ENCODE data around the gene MYL3. TPM values are rescaled to one million over a fixed set of nuclear protein-coding genes. Genes with fewer than 3 reads are reported as not detected.

The MYL3 gene
- total RNA-seq, 8 experiments from 2014 or later, result 0.38 to 2.4 TPM; not detected in 6

DNA sequence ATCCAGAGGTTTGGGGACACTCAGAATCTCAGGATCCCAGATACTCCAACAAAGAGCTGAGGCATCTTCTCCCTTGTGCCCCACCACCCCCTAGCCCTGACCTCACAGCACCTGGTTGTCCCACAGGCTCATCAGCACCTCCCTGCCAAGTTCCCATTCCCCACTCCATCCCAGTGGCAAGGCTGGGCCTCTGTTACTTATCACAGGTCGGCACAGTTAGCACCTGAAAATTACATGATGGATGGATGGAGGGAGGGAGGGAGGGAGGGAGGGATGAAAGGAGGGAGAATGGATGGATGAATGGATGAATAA lies 12.8 kb downstream of the MYL3 start:
- Histone ChIP-seq H3K4me1 (replicated peaks in 1 of 2) (peaks cover 8 to 9% of the 10 kb centered on the region in 2 donors), H3K27ac (no peak overlapping the region), H3K4me3 (no peak overlapping the region)
- no peak for ATAC-seq (replicated peaks in 6 of 8)
- WGBS, 10 experiments, result no CpG with 5 or more reads among the region's 1 CpG
- in situ Hi-C loops (cut with MboI; ENCODE audit: low pct_unique_long_range_greater_than_20kb in 2 of 9, low sequenced_read_pairs in 9 of 9, unreplicated experiment in 9 of 9), result no loop called here

DNA sequence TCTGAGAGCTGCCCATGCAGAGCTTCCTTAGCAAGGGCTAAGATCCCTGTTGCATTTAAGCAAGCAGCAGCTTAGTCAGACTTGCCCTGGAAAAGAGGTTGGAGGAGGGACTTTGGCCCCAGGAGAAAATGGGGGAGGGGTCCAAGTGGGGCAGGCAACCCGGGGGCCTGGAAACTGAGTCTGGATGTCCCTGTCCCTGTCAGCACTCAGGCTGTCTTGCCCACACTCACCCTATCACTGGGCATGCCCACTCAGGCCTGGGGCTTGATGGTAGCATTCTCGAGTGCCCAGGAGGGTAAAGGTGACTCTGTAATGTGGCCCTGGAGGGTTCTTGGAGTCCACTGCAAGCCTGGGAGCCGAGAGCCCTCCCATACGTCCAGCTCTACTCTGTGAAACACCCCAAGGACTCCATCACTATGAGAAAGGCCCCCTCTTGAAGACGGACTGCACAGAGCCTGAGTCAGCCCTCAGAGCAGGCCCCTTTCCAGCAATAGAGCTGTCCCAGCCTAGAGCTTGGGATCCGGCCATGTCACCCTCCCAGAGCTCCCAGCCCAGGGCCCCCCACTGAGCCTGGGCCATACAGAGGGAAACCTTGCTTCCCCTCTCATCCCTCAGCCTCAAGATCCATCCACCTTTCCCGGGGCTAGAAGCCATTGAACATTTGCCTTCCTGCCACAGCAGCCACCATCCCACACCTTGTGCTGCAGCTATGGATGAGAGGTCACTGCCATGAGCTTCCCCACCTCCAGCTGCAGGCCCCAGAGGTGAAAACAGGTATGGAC lies 13.4 kb downstream of the MYL3 start:
- no peak for ATAC-seq (replicated peaks in 6 of 8)
- H3K4me3 ChIP-seq, result no peak overlapping the region
- no peak overlapping the region for H3K27ac ChIP-seq
- peaks cover 8 to 11% of the 10 kb centered on the region in 2 donors for H3K4me1 ChIP-seq (replicated peaks in 1 of 2)
- 60% methylated on average over 1 of the region's 7 CpGs; no CpG with 5 or more reads in 8 of the 10 experiments for WGBS, 10 experiments
- in situ Hi-C loops (cut with MboI; ENCODE audit: low pct_unique_long_range_greater_than_20kb in 2 of 9, low sequenced_read_pairs in 9 of 9, unreplicated experiment in 9 of 9), result loop anchor here in 1 of 9 experiments (25.0 kb wide), 1 partner anchor 113 kb away; no protein-coding TSS in a partner anchor

DNA sequence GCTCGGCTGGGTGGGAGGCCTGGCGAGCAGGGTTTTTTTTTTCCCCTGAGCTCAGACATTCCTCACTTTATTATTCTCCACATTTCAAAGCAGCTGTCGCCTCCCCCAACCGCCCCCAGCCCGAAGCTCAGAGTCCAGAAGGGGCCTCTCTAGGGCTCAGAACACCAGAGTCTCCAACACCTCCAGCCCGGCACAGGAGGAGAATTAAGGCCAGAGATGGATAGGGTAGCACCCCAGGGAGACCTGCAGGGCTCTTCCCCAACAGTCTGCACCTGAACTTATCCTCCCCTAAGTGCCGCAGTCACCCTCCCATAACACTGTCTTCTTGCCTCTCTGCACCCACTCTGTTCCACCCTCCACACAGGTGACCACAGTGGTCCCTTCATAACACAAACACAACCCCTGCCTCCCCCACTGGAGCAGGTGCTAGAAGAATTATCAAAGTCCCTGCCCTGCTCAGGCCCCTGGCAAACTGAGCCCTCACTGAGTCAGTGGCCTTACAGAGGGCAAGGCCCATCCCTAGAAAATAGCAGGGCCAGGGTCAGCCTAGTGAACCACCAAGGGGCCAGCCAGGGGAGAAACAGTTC lies 14.1 kb downstream of the MYL3 start:
- in situ Hi-C loops (cut with MboI; ENCODE audit: low pct_unique_long_range_greater_than_20kb in 2 of 9, low sequenced_read_pairs in 9 of 9, unreplicated experiment in 9 of 9), result loop anchor here in 1 of 9 experiments (25.0 kb wide), 1 partner anchor 112 kb away; no protein-coding TSS in a partner anchor
- WGBS, 10 experiments, result 13 to 70% (median 37%) methylated on average over 3 to 4 of the region's 7 CpGs; no CpG with 5 or more reads in 6 of the 10 experiments
- Histone ChIP-seq H3K4me3 (no peak overlapping the region), H3K27ac (no peak overlapping the region), H3K4me1 (replicated peaks in 1 of 2) (peaks cover 8 to 11% of the 10 kb centered on the region in 2 donors)
- ATAC-seq (replicated peaks in 6 of 8), result peak in 5 of 8 experiments; percentile 30 to 59 (median 53)

DNA sequence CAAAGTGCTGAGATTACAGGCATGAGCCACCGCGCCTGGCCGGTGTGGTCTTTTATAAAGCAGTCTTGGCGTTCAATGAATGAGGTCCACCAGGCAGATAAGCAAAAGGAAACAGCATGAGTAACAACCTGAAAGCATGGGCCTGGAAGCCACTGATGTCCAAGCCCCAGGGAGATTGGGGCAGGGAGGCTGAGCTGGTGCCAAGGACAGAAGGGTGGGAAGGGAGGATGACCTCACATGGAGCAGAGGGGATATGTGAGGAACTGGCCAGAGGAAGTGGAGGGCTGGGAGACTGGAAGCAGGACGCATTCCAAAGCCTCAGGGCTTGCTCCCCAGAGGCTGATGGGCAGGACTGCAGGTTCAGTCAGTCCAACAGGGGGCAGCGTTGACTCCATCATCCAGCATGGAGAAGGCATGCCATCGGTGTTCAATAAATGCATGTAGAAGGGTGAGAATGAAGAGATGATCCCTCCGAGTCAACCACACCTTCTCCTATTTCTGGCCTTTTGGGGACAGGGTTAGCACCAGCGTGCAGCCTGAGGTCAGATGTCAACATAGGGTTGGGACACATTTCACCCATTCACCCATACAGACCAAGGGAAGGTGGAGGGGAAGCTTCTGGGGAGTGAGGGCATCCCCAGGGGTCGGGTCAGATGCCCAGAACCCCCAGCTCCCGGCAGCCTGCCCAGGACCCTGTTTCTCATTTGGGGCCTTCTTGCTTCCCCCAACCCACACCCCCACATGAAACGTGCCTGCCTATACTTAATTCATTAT lies 14.8 kb downstream of the MYL3 start:
- 20 to 100% (median 66%) methylated on average over 1 to 7 of the region's 12 CpGs; no CpG with 5 or more reads in 3 of the 10 experiments for WGBS, 10 experiments
- Histone ChIP-seq H3K4me3 (no peak overlapping the region), H3K4me1 (replicated peaks in 1 of 2) (peaks cover 8 to 11% of the 10 kb centered on the region in 2 donors), H3K27ac (no peak overlapping the region)
- no peak for ATAC-seq (replicated peaks in 6 of 8)
- in situ Hi-C loops (cut with MboI; ENCODE audit: low pct_unique_long_range_greater_than_20kb in 2 of 9, low sequenced_read_pairs in 9 of 9, unreplicated experiment in 9 of 9), result loop anchor here in 1 of 9 experiments (25.0 kb wide), 1 partner anchor 111 kb away; no protein-coding TSS in a partner anchor

DNA sequence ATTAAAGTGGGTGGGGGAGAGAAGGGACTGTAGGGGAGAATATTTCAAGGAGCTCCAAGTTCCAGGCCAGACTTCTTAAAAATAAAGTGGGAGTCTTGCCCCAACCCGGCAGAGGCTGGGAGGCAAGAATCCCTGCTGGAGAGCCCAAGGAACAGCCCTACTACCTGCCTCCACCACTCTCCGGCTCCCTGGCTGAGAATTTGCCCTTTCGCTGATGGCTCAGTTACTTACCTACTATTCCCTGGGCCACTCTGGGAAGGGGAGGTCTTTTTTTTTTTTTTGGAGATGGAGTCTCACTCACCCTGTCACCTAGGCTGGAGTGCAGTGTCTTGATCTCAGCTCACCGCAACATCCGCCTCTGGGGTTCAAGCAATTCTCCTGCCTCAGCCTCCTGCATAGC lies 15.5 kb downstream of the MYL3 start:
- no peak for ATAC-seq (replicated peaks in 6 of 8)
- peaks cover 8 to 11% of the 10 kb centered on the region in 2 donors for H3K4me1 ChIP-seq (replicated peaks in 1 of 2)
- 17 to 100% (median 68%) methylated on average over 1 to 5 of the region's 5 CpGs; no CpG with 5 or more reads in 4 of the 10 experiments for WGBS, 10 experiments
- no peak overlapping the region for H3K27ac ChIP-seq
- H3K4me3 ChIP-seq, result no peak overlapping the region
- in situ Hi-C loops (cut with MboI; ENCODE audit: low pct_unique_long_range_greater_than_20kb in 2 of 9, low sequenced_read_pairs in 9 of 9, unreplicated experiment in 9 of 9), result loop anchor here in 1 of 9 experiments (25.0 kb wide), 1 partner anchor 110 kb away; no protein-coding TSS in a partner anchor

DNA sequence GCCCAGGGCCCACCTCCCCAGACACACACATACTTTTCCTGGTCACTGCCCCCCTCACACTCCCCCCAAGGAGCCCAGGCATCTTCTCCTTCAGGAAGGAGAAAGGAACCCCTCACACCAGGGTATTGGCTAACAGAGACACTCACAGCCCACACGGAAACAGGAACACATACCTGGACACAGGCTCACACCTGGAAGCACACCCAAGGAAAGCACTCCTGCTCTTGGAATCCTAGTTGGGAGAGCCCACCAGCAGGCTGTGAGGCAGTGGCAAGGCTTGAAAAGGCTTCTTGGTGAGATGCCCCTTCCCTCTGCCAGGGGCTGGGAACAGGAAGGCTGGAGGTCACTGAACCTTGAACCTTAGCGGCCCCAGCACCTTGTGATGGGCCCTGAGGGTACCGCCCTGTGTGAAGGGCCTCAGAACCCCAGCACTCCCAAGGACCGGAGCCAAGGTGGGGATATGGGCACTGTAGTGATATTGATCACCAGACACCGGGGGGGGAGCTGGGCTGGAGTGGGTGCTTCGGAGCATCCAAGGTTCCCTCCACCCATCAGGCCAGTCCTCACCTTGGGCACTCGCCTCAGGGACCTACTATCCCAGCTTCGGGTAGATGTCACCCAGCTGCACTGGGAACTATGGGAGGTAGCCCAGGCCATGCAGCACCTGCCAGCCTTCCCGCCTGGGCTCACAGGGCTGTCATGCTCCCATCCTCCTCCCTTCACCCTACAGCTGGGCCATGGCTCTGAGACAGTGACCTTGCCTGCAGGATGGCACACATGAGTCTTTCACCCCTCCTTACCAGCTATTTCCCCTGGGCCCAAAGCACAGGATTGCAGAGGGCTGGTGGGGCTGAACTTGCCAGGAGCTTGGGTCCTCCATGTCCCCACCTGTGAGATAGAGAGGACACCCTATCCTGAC lies 16.4 kb downstream of the MYL3 start:
- 60% methylated on average over 1 of the region's 9 CpGs; no CpG with 5 or more reads in 9 of the 10 experiments for whole genome bisulfite sequencing, 10 experiments
- Histone ChIP-seq H3K4me1 (replicated peaks in 1 of 2) (peaks cover 8 to 11% of the 10 kb centered on the region in 2 donors), H3K27ac (no peak overlapping the region), H3K4me3 (no peak overlapping the region)
- in situ Hi-C loops (cut with MboI; ENCODE audit: low pct_unique_long_range_greater_than_20kb in 2 of 9, low sequenced_read_pairs in 9 of 9, unreplicated experiment in 9 of 9), result loop anchor here in 1 of 9 experiments (25.0 kb wide), 1 partner anchor 110 kb away; no protein-coding TSS in a partner anchor
- ATAC-seq (replicated peaks in 6 of 8), result no peak

DNA sequence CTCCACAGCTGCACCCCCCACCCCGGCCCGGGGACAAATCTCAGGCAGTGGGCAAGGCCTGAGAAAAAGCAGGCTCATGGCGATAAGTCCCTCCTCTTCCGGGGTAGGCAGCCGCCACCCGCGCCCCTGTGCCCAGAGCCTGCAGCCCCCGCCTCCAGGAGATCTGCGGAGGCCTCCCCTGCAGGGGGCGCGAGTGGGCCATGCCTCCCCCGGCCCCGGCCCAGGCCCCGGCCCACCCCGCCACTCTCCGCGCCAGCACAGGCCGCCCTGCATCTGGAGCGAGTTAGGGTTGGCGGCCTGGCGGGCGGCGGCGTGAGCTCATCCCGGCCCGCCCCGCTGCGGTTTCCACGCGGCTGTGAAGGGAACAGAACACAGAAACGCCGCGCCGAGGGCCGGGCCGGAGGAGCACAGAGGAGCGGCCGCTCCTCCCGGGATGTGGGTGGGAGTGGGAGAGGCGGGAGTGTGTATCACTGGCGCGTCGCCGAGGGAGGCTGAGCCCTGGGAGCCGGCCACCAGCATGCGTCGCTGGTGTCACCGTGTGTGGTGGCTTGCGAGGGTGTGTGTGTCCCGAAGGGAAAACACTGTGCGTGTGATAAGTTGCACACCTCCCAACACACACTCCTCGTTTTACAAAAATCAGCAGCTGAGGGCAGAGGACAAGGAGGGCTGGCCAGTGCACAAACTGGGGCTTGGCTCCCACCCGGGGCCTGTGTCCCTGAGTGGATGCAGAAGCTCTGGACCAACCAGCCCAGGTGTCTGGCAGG lies 17.2 kb downstream of the MYL3 start:
- peak; percentile 45 to 95 (median 85) for ATAC-seq (replicated peaks in 6 of 8)
- 40 to 93% (median 67%) methylated on average over 1 to 7 of the region's 53 CpGs; no CpG with 5 or more reads in 7 of the 10 experiments for WGBS, 10 experiments
- peaks cover 8 to 11% of the 10 kb centered on the region in 2 donors for H3K4me1 ChIP-seq (replicated peaks in 1 of 2)
- in situ Hi-C loops (cut with MboI; ENCODE audit: low pct_unique_long_range_greater_than_20kb in 2 of 9, low sequenced_read_pairs in 9 of 9, unreplicated experiment in 9 of 9), result loop anchor here in 1 of 9 experiments (25.0 kb wide), 1 partner anchor 109 kb away; no protein-coding TSS in a partner anchor
- no peak overlapping the region for H3K4me3 ChIP-seq
- H3K27ac ChIP-seq, result no peak overlapping the region

DNA sequence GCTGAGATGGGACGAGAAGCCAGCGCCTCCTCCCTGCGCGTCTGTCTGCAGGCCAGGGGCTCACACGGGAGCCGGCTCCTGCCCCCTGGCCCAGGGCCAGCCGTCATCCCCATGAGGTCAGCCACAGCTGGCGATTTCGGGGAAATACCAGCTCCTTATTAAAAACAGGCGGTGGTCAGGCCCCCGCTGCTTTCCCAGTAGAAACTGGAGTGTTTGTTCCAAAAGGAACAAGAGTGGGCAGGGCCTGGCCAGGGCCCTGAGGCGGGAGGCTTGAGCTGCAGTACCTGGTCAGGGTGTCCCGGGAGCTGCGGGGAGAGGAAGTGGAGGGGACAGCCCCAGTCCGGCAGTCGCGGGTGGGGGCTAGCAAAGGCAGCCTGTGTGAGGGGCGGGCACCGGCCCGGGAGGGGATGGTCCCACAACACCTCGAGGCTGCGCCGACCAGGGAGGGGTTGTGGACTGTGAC lies 17.8 kb downstream of the MYL3 start:
- H3K4me1 ChIP-seq (replicated peaks in 1 of 2), result peaks cover 8 to 11% of the 10 kb centered on the region in 2 donors
- H3K4me3 ChIP-seq, result no peak overlapping the region
- in situ Hi-C loops (cut with MboI; ENCODE audit: low pct_unique_long_range_greater_than_20kb in 2 of 9, low sequenced_read_pairs in 9 of 9, unreplicated experiment in 9 of 9), result loop anchor here in 1 of 9 experiments (25.0 kb wide), 1 partner anchor 108 kb away; no protein-coding TSS in a partner anchor
- H3K27ac ChIP-seq, result no peak overlapping the region
- ATAC-seq (replicated peaks in 6 of 8), result peak in 7 of 8 experiments; percentile 31 to 72 (median 51)
- WGBS, 10 experiments, result 80% methylated on average over 4 of the region's 23 CpGs; no CpG with 5 or more reads in 9 of the 10 experiments

DNA sequence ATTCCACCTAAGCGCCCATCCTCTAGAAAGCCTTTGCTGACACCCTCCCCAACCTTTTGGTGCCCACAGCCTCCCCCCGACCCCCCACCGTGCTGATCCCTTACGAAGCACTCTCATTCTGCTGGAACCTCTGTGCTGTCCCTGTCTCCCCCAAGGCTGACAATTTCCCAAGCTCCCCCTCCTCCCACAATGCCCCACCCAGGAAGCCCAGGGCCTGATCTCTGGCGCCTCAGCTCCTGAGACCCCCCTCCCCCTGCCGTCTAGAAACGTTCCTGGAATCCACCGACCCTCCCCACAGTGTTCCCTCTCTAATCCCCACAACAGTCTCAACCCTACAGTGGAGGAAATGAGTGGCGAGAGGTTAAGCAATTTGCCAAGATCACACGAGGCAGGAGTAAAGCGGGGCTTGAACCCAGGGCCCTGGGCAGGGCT lies 18.3 kb downstream of the MYL3 start:
- H3K4me1 ChIP-seq (replicated peaks in 1 of 2), result peaks cover 8 to 11% of the 10 kb centered on the region in 2 donors
- 67 to 100% methylated on average over 1 to 3 of the region's 11 CpGs; no CpG with 5 or more reads in 8 of the 10 experiments for WGBS, 10 experiments
- no peak overlapping the region for H3K27ac ChIP-seq
- no peak for ATAC-seq (replicated peaks in 6 of 8)
- in situ Hi-C loops (cut with MboI; ENCODE audit: low pct_unique_long_range_greater_than_20kb in 2 of 9, low sequenced_read_pairs in 9 of 9, unreplicated experiment in 9 of 9), result loop anchor here in 1 of 9 experiments (25.0 kb wide), 1 partner anchor 108 kb away; no protein-coding TSS in a partner anchor
- no peak overlapping the region for H3K4me3 ChIP-seq

DNA sequence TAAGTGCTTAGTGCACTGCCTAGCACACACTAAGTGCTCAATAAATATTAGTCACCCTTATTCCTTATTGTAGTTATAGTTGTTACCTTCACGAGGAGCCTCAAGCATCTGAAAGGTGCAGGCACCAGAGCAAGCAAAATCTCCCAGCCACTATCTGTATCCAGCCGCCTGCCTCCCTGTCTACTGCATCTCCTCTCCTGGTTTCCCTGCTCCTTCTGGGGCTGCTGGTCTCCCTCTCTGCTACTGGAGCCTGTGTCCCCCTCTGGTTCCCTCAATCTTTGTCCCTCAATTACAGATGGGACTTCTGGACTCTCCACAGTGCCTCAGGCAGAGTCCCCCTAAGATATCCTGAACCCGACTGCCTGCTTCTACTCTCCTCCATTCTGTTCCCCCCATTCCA lies 18.8 kb downstream of the MYL3 start:
- no peak for ATAC-seq (replicated peaks in 6 of 8)
- no peak overlapping the region for H3K27ac ChIP-seq
- no peak overlapping the region for H3K4me3 ChIP-seq
- peaks cover 6 to 8% of the 10 kb centered on the region in 2 donors for H3K4me1 ChIP-seq (replicated peaks in 1 of 2)
- 50 to 100% (median 88%) methylated on average over 1 to 3 of the region's 3 CpGs; no CpG with 5 or more reads in 5 of the 10 experiments for WGBS, 10 experiments
- in situ Hi-C loops (cut with MboI; ENCODE audit: low pct_unique_long_range_greater_than_20kb in 2 of 9, low sequenced_read_pairs in 9 of 9, unreplicated experiment in 9 of 9), result loop anchor here in 1 of 9 experiments (25.0 kb wide), 1 partner anchor 107 kb away; no protein-coding TSS in a partner anchor

DNA sequence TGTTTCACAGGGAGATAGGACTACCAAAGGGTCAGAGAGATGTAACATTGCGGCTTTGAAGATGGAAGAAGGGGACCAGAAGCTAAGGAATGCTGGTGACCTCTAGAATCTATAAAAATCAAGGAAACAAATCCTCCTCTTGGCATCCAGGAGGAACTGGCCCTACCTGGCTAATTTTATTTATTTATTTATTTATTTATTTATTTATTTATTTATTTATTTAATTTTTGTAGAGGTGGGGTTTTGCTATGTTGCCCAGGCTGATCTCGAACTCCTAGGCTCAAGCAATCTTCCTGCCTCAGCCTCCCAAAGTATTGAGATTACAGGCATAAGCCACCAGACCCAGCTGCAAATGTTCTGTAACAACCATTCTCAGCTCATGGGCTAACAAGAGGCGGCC lies 19.7 kb downstream of the MYL3 start:
- WGBS, 10 experiments, result 60 to 100% (median 94%) methylated on average over 1 to 3 of the region's 3 CpGs
- in situ Hi-C loops (cut with MboI; ENCODE audit: low pct_unique_long_range_greater_than_20kb in 2 of 9, low sequenced_read_pairs in 9 of 9, unreplicated experiment in 9 of 9), result loop anchor here in 1 of 9 experiments (25.0 kb wide), 1 partner anchor 106 kb away; no protein-coding TSS in a partner anchor
- no peak overlapping the region for H3K4me3 ChIP-seq
- no peak for ATAC-seq (replicated peaks in 6 of 8)
- H3K27ac ChIP-seq, result no peak overlapping the region
- peaks cover 2 to 3% of the 10 kb centered on the region in 2 donors for H3K4me1 ChIP-seq (replicated peaks in 1 of 2)
